ENCODE data around the gene ARHGEF16. TPM values are rescaled to one million over a fixed set of nuclear protein-coding genes. Genes with fewer than 3 reads are reported as not detected.

The ARHGEF16 gene
- not detected for total RNA-seq

DNA sequence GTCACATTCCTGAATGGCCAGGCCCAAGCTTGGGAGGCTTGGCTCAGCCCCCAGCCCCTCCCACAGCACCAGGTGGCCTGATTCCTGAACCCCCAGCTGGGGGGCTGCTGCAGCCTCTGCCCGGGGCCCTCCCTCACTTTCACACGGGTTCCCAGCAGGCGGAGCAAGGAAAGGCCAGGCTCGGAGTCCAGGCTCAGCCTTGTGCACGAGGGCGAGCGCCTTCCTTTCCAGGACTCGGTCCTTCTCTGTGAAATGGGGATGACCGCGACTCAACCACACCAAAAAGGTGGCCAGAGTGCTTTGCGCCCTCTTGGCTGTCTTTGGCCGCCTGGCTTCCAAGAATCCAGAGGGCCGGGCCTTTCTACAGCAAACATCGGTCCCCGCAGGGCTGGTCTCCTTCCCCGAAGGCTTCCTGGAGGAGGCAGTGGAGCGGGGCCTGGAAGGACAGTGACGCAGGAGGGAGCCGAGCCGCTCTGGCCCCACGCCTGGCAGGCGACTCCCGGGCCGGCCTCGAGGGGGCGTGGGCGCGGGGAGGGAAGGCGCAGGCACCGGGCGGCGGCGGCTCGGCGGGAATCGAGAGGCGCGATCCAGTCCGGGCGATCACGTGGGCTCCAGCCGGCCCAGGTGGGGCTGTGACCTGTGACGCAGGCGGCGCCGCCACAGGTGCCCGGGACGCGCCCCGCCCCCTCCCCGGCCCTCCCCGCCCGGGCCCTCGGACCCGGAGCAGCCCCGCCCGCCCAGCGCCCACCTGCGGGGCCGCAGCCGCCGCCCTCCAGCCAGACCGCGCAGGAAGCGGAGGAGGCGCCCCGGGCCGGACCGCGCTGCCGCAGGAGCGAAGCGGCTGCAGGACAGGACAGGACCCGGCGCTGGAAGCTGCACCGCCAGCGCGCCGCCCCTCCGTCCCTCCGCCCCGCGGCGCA is at the start of gene ARHGEF16:
Gene ARHGEF16 (plus strand): TSS at position 775 of the 920 bp plus-strand sequence. CDS start 8,420 bp downstream, outside the sequence.
- Histone ChIP-seq H3K9me3 (no peaks in the 10 kb centered on the region), H3K4me1 (peaks cover 7 to 9% of the 10 kb centered on the region in 2 donors), H3K4me3 (peak within 1 kb of the TSS; percentile 53 to 60), H3K36me3 (no peaks in the 10 kb centered on the region), H3K27ac (no peak within 1 kb of the TSS), H3K27me3 (no peaks in the 10 kb centered on the region)
- no peak for DNase-seq (ENCODE audit: low spot score in 2 of 2)
- intact Hi-C loops (cut with DNase I): loop anchor here (1.0 to 5.0 kb wide), 3 partner anchors 167 to 349 kb away; no protein-coding TSS in a partner anchor
- TF ChIP-seq, protein P1, sequence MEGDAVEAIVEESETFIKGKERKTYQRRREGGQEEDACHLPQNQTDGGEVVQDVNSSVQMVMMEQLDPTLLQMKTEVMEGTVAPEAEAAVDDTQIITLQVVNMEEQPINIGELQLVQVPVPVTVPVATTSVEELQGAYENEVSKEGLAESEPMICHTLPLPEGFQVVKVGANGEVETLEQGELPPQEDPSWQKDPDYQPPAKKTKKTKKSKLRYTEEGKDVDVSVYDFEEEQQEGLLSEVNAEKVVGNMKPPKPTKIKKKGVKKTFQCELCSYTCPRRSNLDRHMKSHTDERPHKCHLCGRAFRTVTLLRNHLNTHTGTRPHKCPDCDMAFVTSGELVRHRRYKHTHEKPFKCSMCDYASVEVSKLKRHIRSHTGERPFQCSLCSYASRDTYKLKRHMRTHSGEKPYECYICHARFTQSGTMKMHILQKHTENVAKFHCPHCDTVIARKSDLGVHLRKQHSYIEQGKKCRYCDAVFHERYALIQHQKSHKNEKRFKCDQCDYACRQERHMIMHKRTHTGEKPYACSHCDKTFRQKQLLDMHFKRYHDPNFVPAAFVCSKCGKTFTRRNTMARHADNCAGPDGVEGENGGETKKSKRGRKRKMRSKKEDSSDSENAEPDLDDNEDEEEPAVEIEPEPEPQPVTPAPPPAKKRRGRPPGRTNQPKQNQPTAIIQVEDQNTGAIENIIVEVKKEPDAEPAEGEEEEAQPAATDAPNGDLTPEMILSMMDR (IDR thresholded peaks at IDR 0.05): peak in 2 of 3 experiments; percentile 24 to 41

DNA sequence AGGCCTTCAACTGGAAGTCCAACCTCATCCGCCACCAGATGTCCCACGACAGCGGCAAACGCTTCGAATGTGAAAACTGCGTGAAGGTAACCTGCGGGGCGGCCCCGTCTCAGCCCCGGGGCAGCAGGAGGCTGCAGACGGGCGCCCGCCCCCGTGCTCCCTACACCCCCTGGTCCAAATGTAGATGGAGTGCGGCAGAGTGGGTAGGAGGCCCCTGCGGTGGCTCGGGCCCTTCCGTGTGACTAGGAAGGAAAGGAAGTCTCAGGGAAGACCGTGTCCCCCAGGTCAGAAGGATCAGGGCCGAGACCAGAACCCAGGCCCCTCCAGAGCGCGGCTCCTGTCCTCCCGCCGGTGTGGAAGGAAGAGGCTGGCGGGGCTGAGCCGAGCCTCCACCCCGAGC is 49.7 kb upstream of the ARHGEF16 start:
- Histone ChIP-seq H3K9me3 (no peaks in the 10 kb centered on the region), H3K27ac (no peak overlapping the region), H3K36me3 (peaks cover 50 to 54% of the 10 kb centered on the region in 2 donors), H3K4me1 (peaks cover 22 to 31% of the 10 kb centered on the region in 2 donors), H3K27me3 (no peaks in the 10 kb centered on the region), H3K4me3 (no peak overlapping the region)
- TF ChIP-seq, protein P1 (IDR thresholded peaks at IDR 0.05): no peak
- DNase-seq (ENCODE audit: low spot score in 2 of 2): no peak
- intact Hi-C loops (cut with DNase I): loop anchor here (5.0 kb wide), 1 partner anchor 112 kb away; no protein-coding TSS in a partner anchor

DNA sequence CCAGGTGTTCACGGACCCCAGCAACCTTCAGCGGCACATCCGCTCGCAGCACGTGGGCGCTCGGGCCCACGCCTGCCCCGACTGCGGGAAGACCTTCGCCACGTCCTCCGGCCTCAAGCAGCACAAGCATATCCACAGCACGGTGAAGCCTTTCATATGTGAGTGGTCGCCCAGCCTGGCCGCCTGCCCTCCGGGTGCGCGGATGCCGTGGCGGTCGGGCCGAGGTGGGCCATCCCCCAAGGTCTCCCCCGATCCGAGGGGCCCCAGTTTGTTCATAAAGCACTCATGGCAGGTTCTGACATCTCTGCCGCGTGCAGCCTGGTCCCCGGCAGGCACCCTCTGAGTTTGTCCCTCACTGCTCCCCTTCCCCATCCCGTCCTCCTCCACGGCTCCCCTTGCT is 49.0 kb upstream of the ARHGEF16 start:
- H3K4me1 ChIP-seq: peaks cover 18 to 27% of the 10 kb centered on the region in 2 donors
- no peaks in the 10 kb centered on the region for H3K9me3 ChIP-seq
- DNase-seq (ENCODE audit: low spot score in 2 of 2): no peak
- H3K36me3 ChIP-seq: peaks cover 50 to 57% of the 10 kb centered on the region in 2 donors
- H3K27me3 ChIP-seq: no peaks in the 10 kb centered on the region
- intact Hi-C loops (cut with DNase I): loop anchor here (5.0 kb wide), 1 partner anchor 113 kb away; no protein-coding TSS in a partner anchor
- no peak overlapping the region for H3K4me3 ChIP-seq
- H3K27ac ChIP-seq: no peak overlapping the region
- TF ChIP-seq, protein P1 (IDR thresholded peaks at IDR 0.05): no peak

DNA sequence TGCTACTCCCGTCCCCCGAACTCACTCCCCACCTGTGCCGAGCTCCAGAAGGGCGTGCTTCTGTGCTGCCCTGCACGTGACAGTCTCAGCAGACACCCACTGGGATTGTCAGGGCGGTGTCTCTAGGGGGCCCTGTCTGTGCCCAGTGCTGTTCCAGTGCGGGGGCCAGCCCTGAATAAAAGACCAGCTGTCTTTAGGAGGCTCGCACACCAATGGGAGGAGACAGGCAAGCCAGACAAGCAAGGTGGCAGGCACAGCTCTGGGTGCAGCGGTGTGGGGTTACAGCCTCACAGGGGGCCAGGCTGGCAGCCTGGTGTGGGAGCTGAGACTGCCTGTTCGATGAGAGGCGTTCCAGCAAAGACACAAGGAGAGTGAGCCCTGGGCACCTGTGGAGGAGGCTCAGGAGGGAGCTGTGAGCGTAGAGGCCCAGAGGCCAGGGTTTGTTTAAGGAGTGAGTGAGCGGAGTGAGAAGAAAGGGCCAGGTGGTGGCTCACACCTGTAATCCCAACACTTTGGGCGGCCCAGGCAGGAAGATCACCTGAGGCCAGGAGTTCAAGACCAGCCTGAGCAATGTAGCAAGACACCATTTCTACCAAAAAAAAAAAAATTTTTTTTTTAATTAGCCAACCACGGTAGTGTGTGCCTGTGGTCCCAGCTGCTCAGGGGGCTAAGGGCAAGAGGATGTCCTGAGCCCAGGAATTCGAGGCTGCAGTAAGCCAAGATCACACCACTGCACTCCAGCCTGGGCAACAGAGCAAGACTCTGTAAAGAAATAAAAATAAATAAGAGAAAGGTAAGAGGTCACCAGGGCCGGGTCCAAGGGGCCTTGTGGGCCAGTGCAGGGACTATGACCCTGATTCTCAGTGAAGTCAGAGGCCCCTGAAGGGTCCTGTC is 48.2 kb upstream of the ARHGEF16 start:
- Histone ChIP-seq H3K27me3 (no peaks in the 10 kb centered on the region), H3K36me3 (peaks cover 50 to 58% of the 10 kb centered on the region in 2 donors), H3K4me1 (peaks cover 12 to 21% of the 10 kb centered on the region in 2 donors), H3K4me3 (no peak overlapping the region), H3K9me3 (no peaks in the 10 kb centered on the region), H3K27ac (no peak overlapping the region)
- intact Hi-C loops (cut with DNase I): loop anchor here (5.0 kb wide), 1 partner anchor 114 kb away; no protein-coding TSS in a partner anchor
- no peak for DNase-seq (ENCODE audit: low spot score in 2 of 2)
- TF ChIP-seq, protein P1 (IDR thresholded peaks at IDR 0.05): no peak

- Histone ChIP-seq H3K9me3 (no peaks in the 10 kb centered on the region), H3K27me3 (no peaks in the 10 kb centered on the region), H3K36me3 (peaks cover 50 to 66% of the 10 kb centered on the region in 2 donors), H3K4me1 (peaks cover 12 to 19% of the 10 kb centered on the region in 2 donors), H3K4me3 (no peak overlapping the region), H3K27ac (no peak overlapping the region)
- intact Hi-C loops (cut with DNase I): loop anchor here (5.0 kb wide), 1 partner anchor 115 kb away; no protein-coding TSS in a partner anchor
- no peak for DNase-seq (ENCODE audit: low spot score in 2 of 2)
- TF ChIP-seq, protein P1 (IDR thresholded peaks at IDR 0.05): no peak
These were observed 47.4 kb upstream of the ARHGEF16 start for GRCh38 chr1:3407021-3407420.
